Activated CD4-positive, CD25-positive, alpha-beta regulatory T cell treated with anti-CD3 and anti-CD28 coated beads, Interleukin-2, amount 50 U/mL, for 72 hours (primary cell): ENCODE measurements around the gene SLC4A9.

Experiments
- DNase-seq: peaks from one replicate; pipeline ENCODE4 v3.0.0; 2021

Gene SLC4A9

DNA sequence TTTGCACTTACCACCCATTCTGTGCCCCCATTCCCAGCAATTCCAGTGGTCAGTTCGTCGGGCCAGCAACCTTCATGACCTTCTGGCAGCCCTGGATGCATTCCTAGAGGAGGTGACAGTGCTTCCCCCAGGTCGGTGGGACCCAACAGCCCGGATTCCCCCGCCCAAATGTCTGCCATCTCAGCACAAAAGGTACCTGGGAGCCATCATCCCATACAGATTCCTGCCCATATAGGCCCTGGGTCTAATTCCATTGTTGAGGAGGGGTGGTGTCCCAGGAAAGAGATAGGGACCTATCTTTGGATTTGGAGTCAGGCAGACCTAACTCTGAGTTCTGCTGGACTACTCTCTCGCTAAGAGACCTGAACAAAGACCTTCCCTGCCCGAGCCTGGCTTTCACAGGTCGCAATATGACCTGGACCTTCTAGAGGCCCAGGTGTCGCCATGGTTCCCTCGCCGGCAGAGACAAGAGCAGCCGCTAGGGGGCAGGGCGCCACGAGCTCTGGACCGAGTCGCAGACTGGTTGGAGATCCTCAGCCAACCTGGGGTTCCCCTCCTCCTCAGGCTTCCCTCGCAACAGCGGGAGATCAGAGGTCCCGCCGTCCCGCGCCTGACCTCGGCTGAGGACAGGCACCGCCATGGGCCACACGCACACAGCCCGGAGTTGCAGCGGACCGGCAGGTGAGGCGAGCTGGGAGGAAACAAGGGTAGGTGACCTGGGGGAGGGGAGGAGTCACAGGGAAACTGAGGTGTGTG is 3.1 kb downstream of the SLC4A9 start:
- peak; percentile 90 for DNase-seq

DNA sequence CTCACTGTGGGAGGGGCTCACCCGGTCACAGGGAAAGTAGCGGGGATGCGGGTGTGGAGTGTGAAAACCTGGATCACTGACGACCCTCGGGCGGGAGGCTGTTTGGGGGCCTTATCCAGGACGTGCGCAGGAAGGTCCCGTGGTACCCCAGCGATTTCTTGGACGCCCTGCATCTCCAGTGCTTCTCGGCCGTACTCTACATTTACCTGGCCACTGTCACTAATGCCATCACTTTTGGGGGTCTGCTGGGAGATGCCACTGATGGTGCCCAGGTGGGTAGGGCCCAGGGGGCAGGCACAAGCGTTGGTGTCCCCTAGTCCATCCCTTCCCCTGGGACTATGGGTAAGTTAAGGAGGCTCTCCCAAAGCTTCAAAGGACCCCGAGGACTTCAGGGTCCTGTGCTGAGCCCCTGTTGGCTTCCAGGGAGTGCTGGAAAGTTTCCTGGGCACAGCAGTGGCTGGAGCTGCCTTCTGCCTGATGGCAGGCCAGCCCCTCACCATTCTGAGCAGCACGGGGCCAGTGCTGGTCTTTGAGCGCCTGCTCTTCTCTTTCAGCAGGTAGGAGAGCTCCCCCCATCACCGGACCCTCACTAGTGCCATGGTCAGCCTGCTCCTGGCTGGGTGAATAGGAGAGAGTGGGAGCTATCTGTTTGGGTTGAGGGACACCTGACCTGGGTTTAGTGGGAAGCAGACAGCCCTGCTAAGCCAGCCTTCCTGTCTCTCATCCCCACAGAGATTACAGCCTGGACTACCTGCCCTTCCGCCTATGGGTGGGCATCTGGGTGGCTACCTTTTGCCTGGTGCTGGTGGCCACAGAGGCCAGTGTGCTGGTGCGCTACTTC is 3.9 kb downstream of the SLC4A9 start:
- no peak for DNase-seq

DNA sequence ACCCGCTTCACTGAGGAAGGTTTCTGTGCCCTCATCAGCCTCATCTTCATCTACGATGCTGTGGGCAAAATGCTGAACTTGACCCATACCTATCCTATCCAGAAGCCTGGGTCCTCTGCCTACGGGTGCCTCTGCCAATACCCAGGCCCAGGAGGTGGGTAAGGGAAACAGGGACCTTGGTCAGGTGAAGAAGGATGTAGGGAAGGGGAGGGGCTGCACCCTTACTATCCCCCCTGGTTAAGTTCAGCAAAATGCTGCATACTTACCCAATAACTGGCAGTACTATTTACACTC is 4.4 kb downstream of the SLC4A9 start:
- no peak for DNase-seq

DNA sequence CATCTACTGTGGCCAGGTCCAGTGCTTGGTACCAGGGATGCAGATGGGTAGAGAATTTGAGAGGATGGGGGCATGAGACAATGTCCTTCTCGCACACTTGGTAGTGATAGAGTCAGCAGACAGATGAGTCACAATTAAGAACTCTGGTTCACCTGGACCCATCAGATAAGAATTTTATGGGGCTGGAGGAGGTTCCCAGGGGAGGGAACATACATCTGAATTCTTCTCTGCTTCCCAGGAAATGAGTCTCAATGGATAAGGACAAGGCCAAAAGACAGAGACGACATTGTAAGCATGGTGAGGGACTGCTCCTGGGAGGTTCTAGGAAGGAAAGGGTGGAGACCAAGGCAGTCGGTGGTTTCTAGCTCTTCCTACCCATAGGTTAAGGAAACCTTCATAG is 5.3 kb downstream of the SLC4A9 start:
- DNase-seq = no peak

DNA sequence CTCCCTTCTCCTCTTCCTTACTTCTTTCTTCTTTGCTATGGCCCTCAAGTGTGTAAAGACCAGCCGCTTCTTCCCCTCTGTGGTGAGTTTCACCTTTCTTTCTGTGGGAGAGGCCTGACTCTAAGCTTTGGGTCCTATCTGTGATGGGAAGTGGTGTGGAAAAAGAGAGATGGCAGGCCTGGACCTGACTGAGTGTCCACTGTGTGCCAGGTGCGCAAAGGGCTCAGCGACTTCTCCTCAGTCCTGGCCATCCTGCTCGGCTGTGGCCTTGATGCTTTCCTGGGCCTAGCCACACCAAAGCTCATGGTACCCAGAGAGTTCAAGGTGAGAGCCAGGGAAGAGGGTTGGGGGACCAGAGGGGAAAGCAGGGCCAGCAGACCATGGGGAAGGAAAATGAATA is 5.9 kb downstream of the SLC4A9 start:
- DNase-seq = no peak

DNA sequence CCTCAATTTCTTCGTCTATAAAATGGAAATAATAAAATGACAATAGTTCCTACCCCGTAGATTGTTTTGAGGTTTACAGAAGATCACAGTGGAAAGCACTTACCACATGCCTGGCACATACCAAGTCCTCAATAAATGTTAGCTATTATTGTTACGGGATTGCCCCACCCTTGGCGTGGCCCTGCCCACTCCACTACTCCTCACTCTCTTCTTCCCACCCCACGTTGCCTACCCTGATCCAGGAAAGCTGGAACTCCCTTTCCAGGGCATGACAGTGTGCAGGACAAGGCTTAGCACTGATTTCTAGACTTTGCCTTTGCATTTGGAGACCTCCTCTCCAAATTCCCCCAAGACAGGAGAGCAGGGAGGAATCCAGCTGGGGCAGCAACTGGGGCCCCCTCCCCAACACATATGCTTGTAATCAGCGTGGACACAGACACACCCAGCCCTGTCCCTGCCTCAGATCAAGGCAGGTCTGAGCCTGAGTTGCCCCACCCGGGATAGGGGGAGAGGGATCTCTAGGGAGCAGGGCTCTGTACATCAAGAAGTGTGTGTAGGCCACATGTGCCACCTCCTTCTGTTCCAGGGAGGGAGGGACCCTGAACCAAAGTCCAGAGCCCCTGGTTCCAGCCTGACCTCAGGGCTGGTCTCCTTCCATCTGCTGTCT is 6.7 kb downstream of the SLC4A9 start:
- no peak for DNase-seq

DNA sequence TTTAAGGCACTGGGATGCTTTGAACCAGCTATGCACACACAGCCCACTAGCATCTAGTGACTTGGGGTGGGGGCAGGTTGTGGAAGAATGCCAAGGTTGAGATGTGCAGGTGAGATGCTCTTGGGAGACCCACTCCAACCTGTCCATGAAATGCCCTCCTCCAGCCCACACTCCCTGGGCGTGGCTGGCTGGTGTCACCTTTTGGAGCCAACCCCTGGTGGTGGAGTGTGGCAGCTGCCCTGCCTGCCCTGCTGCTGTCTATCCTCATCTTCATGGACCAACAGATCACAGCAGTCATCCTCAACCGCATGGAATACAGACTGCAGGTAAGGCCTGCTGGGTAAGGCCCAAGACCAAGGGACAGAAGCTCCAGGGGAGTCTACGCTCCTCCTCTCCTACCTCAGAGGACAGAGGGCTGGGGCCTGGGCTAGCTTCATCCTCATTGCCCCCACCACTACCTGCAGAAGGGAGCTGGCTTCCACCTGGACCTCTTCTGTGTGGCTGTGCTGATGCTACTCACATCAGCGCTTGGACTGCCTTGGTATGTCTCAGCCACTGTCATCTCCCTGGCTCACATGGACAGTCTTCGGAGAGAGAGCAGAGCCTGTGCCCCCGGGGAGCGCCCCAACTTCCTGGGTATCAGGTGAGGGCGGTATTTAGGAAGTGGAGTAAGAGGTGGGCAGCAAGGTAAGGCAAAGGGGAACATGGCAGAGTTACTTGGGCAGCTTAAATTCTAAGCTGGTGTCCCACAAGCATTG is 7.4 kb downstream of the SLC4A9 start:
- no peak for DNase-seq

DNA sequence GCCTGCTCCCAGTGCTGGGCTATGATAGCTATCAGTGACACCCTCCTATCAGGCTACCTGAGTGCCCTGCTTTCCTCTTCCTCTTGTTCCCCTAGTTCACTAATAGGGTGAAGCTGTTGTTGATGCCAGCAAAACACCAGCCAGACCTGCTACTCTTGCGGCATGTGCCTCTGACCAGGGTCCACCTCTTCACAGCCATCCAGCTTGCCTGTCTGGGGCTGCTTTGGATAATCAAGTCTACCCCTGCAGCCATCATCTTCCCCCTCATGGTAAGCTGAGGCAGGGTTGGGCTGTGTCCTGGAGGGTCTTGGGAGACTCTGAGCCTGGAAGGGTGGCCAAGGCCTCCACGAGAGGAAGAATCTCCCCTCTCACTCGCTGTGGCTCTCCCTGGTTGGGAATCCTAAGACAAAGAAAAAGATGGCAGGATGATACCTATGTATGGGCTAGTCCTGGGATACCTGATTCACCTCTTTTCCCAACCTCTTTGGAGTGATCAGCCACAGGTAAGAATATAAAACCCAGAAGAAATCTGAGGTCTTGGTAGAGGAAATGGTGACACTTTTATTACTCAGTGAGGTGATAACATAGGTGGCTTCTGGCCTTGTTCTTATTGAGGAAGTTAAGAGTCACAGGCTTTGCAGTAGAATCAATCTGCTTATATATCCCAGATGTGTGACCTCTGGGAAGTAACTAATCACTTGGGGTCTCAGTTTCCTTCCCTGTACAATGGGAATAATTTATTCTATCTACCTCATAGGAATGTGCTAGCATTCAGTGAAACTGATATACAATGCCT is 11.6 kb downstream of the SLC4A9 start:
- DNase-seq = no peak

DNA sequence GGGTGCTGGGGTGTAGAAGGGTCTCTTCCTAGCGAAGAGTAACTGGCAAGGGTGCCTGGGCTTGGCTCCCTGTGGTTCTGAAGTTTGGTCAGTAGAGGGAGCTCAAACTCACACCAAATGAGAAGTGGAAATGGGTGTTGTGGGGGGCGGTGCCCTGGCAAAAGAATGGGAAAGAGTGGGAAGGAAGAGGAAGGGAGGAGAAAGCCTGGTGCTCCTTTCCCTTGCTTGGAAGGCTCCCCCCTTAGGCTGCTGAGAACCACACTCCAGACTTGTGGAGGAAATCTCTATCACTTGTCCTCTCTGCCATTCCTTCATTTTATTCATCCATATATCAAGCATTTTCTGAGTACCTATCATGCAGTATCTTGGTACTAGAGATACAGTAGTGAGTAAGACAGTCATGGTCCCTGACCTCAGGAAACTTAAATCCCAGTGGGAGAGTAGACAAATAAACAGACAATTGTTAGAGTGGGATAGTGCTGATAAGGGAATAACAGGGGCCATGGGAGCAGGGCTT is 13.0 kb downstream of the SLC4A9 start:
- DNase-seq = peak; percentile 41

DNA sequence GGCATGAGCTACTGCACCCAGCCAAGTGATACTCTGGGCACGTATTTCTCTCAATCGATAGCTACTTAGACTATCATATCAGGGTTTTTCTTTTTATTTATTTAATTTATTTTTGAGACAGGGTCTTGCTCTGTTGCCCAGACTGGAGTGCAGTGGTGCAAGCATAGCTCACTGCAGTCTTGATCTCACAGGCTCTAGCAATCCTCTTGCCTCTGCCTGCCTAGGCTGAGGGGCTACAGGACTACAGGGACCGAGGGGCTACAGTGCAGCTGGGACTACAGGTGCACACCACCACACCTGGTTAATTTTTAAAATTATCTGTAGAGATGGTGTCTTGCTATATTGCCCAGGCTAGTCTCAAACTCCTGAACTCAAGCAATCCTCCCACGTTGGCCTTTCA is 21.4 kb downstream of the SLC4A9 start:
- no peak for DNase-seq

DNA sequence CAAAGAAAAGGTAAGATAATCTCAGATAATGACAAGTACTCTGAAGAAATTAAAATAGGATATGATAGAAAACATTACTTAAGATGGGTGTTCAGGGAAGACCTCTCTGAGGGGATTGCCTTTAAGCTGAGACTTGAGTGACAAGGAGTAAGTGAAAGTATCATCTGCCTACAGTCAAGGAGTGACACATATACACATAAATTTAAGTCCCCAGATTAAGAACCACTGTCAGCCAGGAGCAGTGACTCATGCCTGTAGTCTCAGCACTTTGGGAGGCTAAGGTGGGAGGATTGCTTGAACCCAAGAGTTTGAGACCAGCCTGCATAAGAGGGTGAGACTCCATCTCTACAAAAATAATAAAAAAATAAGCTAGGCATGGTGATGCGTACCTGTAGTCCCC is 22.0 kb downstream of the SLC4A9 start:
- DNase-seq = no peak

DNA sequence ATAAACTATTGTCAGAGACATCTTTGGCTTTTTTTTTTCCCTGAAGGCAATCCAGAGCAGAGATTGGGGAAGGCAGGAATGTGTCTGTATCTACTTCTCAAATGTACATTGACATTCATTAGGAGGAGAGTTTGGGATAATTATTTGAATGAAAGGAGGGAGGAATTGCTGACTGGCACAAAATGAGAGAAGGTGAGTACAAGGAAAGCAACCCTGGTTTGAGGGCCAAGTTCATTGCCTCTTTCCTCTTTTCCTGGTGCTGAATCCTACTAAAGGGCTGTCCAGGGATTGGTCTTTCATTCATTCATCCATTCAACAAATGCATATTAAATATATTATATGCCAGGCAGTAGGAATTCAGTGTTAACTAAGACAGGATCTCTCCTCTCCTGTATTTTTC is 22.9 kb downstream of the SLC4A9 start:
- no peak for DNase-seq

DNA sequence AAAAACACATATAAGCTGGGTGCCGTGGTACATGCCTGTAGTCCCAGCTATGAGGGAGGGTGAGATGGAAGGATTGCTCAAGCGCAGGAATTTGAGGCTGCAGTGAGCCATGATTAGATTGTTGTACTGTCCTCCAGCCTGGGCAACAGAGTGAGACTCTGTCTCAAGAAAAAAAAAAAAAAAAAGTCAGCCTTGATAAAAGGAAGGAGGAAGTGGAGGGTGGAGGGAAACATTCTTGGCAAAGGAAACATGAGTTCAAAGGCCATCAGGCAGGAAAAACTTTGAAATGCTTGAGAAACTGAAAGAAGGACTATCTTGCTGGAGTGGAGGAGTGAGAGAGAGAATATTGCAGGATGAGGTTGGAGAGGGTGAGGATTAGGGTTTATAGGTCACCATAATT is 23.3 kb downstream of the SLC4A9 start:
- no peak for DNase-seq

DNA sequence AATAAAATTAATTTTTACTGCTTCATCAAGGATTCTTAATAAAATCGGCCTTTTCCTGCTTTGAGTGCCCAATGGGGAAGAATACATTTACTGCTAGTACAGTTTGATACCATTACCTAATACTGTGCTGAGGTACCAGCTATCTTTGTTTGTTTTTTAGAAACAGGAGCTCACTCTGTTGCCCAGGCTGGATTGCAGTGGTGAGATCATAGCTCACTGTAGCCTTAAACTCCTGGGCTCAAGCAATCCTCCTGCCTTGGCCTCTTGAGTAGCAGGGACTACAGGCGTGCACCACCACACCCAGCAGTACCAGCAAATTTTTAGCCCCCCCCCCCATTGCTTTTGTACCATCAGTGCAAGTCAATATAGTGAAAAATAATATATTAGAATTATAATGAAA is 28.1 kb downstream of the SLC4A9 start:
- no peak for DNase-seq

DNA sequence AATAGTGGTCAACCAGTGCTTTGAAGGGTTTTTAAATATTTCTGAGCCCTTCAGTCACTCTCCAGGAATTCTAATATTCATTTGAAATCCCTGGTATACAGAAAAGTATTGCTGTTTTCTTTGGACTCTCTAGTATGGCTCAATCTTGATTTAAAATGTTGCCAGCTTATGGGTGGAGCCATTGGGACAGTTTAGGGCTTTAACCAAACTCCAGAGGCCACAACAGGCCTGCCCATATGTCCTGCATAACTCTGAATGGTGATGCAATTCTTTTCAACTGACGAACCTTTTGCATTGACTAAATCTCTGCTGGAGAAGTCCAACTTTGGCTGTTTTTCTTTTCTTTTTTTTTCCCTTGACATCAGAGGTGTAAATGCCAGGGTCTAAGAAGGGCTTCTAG is 31.3 kb downstream of the SLC4A9 start:
- DNase-seq = no peak

DNA sequence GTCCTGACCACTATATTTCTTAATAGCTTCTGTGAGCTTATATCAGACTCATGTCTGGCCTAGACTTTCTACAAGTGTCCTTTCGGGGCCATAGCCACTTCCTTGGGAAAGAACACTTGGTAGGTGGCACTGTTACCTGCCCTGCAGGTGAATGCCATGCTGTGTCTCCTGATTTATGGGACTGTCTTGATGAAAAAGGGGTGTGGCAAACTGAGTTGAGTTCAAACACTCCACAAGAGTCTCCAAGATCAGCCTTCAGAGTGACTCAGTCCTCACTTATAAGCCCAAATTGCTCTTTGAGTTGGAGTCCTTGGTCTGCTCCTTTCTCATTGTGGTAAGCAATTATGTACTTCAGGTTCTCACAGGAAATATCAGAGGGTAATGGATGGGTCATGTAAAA is 31.7 kb downstream of the SLC4A9 start:
- no peak for DNase-seq

DNA sequence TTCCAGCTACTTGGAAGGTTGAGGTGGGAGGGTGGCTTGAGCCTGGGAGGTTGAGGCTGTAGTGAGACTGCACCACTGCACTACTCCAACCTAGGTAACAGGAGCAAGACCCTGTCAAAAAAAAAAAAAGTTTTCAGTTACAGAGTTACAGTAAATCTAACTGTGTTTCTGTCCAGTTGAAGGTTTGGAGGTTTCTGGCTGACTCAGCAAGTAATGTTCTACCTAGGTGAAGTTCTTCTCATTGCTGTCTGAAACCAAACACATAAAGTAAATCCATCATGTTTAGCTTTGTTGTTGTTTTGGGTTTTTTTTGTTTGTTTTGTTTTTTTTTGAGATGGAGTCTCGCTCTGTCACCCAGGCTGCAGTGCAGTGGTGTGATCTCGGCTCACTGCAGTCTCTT is 33.7 kb downstream of the SLC4A9 start:
- DNase-seq = no peak

DNA sequence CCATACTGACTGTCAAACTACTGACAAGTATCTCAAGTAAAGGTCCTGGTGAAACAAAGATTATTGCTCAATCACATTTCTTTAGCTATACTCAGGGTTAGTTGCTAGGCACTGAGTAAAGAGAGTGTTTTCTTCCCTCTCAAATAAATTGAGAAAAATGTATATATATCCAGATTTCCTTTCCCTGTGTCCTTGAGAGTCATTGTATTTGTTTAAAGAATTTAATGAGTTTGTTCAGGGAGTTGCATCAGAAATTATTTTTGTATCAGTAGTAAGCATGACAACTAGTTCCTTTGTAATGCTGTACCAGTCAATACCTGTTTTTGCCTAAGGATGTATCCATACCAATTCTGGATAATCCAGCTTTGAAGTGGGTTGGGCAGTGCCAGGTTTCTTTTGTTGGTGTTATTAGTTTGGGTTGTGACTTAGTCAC is 38.4 kb downstream of the SLC4A9 start:
- DNase-seq = no peak

DNA sequence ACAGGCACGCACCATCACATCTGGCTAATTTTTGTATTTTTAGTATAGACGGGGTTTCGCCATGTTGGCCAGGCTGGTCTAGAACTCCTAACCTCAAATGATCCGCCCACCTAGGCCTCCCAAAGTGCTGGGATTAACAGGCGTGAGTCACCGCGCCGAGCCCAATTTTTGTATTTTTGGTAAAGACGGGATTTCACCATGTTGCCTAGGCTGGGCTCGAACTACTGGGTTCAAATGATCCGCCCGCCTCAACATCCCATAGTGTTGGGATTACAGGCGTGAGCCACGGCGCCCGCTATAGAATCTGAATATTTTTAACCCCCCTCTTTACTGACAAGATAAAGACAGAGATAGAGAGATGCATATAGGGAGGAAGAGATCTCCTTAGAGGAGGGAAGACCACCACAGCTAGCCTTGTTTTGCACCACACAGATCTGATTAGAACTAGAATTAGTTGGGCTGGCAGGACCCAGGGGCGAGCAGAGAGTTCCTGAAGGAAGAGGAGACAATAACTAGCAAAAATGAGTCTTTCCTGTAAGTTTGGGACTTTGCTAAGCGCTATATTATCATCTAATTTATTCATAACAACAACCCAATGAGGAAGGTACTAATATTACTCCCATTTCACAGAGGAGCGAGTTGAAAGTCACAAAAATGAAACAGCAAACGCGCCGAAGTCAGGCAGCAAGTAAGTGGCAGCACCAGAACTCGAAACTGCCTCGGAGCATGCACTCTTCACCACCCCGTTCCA is 40.2 kb downstream of the SLC4A9 start:
- DNase-seq = no peak

DNA sequence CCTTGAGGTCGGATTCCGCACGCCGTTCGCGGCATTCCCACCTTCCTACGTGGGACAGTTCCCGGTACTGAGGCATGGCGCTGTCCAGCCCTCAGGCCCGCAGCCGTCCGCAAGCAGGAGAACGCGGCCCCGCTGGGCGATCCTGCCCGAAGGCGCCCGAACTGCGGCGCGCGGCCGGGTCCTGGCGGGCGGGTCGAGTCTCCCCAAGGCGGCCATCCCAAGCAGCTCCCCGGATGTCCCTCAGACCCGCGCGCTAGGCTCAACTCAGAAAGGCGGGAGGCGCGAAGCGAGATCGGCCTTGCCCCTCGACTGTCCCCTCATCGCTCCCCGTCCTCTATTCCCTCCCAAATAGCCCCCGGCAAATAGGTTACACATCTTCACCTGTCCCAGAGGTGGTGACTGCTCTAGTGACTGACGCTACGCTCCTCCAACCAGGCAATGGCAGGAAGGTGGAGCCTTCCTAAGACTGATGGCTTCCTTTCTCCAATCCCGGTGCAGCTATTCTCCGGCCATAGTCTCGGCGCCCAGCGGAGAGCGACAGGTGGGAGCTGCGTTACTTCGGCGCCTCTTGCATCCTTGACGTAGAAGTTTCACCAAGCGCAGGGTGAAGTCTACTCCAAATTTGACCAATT is 40.9 kb downstream of the SLC4A9 start:
- peak; percentile 83 for DNase-seq
